ENCODE data around the gene EDRF1.

Gene EDRF1

GRCh38 chr10:125777806-125778205, 58.3 kb downstream of the EDRF1 start:
- no peak for TF ChIP-seq CTCF (IDR thresholded peaks at IDR 0.05; ENCODE audit: low read depth, low read length, missing control alignments)
- no peak for DNase-seq (ENCODE audit: low read depth)
- H3K4me3 ChIP-seq (ENCODE audit: low read depth, low read length) = no peak overlapping the region
- in situ Hi-C loops (cut with HindIII; ENCODE audit: low sequenced_read_pairs) = no loop called here

GRCh38 chr10:125778556-125778955, 59.0 kb downstream of the EDRF1 start:
- DNase-seq (ENCODE audit: low read depth) = no peak
- no peak overlapping the region for H3K4me3 ChIP-seq (ENCODE audit: low read depth, low read length)
- in situ Hi-C loops (cut with HindIII; ENCODE audit: low sequenced_read_pairs) = no loop called here
- TF ChIP-seq CTCF (IDR thresholded peaks at IDR 0.05; ENCODE audit: low read depth, low read length, missing control alignments) = no peak

- DNase-seq (ENCODE audit: low read depth) = no peak
- no peak for TF ChIP-seq CTCF (IDR thresholded peaks at IDR 0.05; ENCODE audit: low read depth, low read length, missing control alignments)
- in situ Hi-C loops (cut with HindIII; ENCODE audit: low sequenced_read_pairs) = no loop called here
- H3K4me3 ChIP-seq (ENCODE audit: low read depth, low read length) = no peak overlapping the region
Measured at GRCh38 chr10:125779403-125780327, 60.2 kb downstream of the EDRF1 start.

- in situ Hi-C loops (cut with HindIII; ENCODE audit: low sequenced_read_pairs) = no loop called here
- no peak for TF ChIP-seq CTCF (IDR thresholded peaks at IDR 0.05; ENCODE audit: low read depth, low read length, missing control alignments)
- DNase-seq (ENCODE audit: low read depth) = no peak
- H3K4me3 ChIP-seq (ENCODE audit: low read depth, low read length) = no peak overlapping the region
Measured at GRCh38 chr10:125781374-125781773, 61.9 kb downstream of the EDRF1 start.

- DNase-seq (ENCODE audit: low read depth) = no peak
- no peak for TF ChIP-seq CTCF (IDR thresholded peaks at IDR 0.05; ENCODE audit: low read depth, low read length, missing control alignments)
- in situ Hi-C loops (cut with HindIII; ENCODE audit: low sequenced_read_pairs) = no loop called here
Measured at GRCh38 chr10:125782054-125782453, 62.5 kb downstream of the EDRF1 start.

GRCh38 chr10:125782616-125783015, 63.1 kb downstream of the EDRF1 start:
- TF ChIP-seq CTCF (IDR thresholded peaks at IDR 0.05; ENCODE audit: low read depth, low read length, missing control alignments) = no peak
- DNase-seq (ENCODE audit: low read depth) = no peak
- in situ Hi-C loops (cut with HindIII; ENCODE audit: low sequenced_read_pairs) = no loop called here
- no peak overlapping the region for H3K4me3 ChIP-seq (ENCODE audit: low read depth, low read length)

More at GRCh38 chr10:125782054-125782453, 62.5 kb downstream of the EDRF1 start:
- H3K4me3 ChIP-seq (ENCODE audit: low read depth, low read length) = no peak overlapping the region
